Measurements from ENCODE around the gene RGL1.

GRCh38 chr1:183800449-183800848 lies 4.5 kb upstream of the RGL1 start:
- TF ChIP-seq CTCF (IDR thresholded peaks at IDR 0.05) = no peak
- no peak for TF ChIP-seq SIN3A (IDR thresholded peaks at IDR 0.05; ENCODE audit: borderline replicate concordance, insufficient read depth, low read depth, low read length)
- no peak for TF ChIP-seq POLR2AphosphoS5 (IDR thresholded peaks at IDR 0.05; ENCODE audit: low read depth, low read length)
- TF ChIP-seq, protein P1, sequence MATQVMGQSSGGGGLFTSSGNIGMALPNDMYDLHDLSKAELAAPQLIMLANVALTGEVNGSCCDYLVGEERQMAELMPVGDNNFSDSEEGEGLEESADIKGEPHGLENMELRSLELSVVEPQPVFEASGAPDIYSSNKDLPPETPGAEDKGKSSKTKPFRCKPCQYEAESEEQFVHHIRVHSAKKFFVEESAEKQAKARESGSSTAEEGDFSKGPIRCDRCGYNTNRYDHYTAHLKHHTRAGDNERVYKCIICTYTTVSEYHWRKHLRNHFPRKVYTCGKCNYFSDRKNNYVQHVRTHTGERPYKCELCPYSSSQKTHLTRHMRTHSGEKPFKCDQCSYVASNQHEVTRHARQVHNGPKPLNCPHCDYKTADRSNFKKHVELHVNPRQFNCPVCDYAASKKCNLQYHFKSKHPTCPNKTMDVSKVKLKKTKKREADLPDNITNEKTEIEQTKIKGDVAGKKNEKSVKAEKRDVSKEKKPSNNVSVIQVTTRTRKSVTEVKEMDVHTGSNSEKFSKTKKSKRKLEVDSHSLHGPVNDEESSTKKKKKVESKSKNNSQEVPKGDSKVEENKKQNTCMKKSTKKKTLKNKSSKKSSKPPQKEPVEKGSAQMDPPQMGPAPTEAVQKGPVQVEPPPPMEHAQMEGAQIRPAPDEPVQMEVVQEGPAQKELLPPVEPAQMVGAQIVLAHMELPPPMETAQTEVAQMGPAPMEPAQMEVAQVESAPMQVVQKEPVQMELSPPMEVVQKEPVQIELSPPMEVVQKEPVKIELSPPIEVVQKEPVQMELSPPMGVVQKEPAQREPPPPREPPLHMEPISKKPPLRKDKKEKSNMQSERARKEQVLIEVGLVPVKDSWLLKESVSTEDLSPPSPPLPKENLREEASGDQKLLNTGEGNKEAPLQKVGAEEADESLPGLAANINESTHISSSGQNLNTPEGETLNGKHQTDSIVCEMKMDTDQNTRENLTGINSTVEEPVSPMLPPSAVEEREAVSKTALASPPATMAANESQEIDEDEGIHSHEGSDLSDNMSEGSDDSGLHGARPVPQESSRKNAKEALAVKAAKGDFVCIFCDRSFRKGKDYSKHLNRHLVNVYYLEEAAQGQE (IDR thresholded peaks at IDR 0.05; ENCODE audit: insufficient read depth in 1 of 2, low read depth in 2 of 2, low read length in 1 of 2) = no peak
- TF ChIP-seq TCF7L2 (IDR thresholded peaks at IDR 0.05; ENCODE audit: low read depth, low read length) = no peak
